Loucy (cell line): ENCODE measurements around the gene CXCR1.

ENCODE experiments used
- CTCF ChIP-seq: fragments of 200-600 bp; sonication (generic); conservative IDR thresholded peaks from 2 replicates; pipeline ENCODE4 v1.5.1; 2014; ENCODE audit warnings: mild to moderate bottlenecking, antibody characterized with exemption, low read length
- EZH2phosphoT487 ChIP-seq: fragments of 200-600 bp; IDR thresholded peaks from 2 replicates; pipeline ENCODE4 v1.6.1; 2018; ENCODE audit warnings: antibody characterized with exemption, mild to moderate bottlenecking, moderate library complexity, borderline replicate concordance

- TF ChIP-seq CTCF (no peak), EZH2phosphoT487 (no peak)
Measured at GRCh38 chr2:218184331-218184730, 17.6 kb upstream of the CXCR1 start.
